ENCODE data around the gene HNRNPD.
"Not testable (repeated sequence)": the region's sequence is repeated elsewhere in the genome, so short reads cannot be mapped to it uniquely, and the experiment has no call there.

The HNRNPD gene

GRCh38 chr4:82372517-82373485 lies 990 bp downstream of the HNRNPD start:
- peak; percentile 72 for DNase-seq

GRCh38 chr4:82371497-82371896 lies 2.3 kb downstream of the HNRNPD start:
- no peak for DNase-seq

DNA sequence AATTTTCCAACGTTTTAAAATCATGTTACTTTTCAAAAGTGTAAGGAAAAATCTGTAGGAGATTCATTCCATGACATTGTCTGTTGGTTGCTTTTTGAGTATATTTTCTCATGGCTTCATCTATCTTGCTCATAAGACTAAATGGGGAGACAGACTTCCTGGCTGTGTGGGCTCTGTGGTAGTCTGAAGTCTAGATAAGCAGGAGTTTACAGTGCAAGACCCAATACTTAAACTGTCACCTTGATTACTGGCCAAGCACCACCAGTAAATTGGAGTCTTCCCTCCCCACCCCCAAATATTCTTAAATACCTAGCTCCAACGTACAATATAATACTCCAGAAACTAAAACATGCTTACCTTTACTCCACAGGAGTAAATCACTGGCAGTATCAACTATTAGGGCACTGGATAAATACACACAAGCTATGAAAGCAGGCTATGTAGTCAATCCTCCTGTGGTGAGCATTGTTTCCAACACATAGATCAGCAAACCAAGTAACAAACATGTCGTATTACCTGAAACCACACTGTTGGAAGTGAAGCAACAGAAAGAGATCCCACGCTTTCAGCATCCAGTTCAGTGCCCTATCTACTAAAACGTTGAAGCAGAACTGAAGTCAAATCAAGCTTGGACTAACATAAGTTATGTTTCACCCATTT lies 6.2 kb downstream of the HNRNPD start:
- DNase-seq: no peak

DNA sequence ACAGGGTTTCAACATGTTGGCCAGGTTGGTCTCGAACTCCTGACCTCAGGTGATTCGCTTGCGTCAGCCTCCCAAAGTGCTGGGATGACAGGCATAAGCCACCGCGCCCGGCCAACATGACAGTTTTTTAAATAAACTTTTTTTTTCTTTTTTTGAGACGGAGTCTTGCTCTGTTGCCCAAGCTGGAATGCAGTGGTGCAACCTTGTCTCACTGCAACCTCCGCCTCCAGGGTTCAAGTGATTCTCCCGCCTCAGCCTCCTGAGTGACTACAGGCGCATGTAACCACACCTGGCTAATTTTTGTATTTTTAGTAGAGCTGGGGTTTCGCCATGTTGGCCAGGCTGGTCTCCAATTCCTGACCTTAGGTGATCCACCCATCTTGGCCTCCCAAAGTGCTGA lies 7.4 kb downstream of the HNRNPD start:
- not testable (repeated sequence) for DNase-seq

DNA sequence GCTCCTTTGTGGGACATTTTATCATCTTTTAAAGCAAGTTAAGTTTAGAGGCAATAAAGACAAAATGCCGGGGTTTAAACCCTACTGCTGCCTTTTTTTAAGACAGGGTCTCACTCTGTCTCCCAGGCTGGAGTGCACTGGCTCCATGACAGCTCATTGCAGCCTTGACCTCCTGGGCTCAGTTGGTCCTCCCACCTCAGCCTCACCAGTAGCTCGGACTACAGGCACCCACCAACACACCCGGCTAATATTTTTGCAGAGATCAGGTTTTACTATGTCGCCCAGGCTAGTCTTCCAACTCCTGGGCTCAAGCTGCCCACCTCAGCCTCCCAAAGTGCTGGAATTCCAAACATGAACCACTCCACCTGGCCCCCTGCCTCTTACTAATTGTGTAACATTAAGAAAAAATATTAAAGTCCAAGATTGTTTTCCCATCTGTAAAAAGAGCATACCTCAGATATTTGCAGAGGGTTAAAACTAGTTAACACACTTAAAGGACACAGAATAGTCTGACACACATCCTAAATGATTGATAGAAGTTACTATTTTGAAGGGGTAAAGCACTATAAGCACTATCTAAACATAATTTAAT lies 9.8 kb downstream of the HNRNPD start:
- no peak for DNase-seq

- no peak for DNase-seq
Measured at GRCh38 chr4:82362565-82362964, 11.2 kb downstream of the HNRNPD start.

DNA sequence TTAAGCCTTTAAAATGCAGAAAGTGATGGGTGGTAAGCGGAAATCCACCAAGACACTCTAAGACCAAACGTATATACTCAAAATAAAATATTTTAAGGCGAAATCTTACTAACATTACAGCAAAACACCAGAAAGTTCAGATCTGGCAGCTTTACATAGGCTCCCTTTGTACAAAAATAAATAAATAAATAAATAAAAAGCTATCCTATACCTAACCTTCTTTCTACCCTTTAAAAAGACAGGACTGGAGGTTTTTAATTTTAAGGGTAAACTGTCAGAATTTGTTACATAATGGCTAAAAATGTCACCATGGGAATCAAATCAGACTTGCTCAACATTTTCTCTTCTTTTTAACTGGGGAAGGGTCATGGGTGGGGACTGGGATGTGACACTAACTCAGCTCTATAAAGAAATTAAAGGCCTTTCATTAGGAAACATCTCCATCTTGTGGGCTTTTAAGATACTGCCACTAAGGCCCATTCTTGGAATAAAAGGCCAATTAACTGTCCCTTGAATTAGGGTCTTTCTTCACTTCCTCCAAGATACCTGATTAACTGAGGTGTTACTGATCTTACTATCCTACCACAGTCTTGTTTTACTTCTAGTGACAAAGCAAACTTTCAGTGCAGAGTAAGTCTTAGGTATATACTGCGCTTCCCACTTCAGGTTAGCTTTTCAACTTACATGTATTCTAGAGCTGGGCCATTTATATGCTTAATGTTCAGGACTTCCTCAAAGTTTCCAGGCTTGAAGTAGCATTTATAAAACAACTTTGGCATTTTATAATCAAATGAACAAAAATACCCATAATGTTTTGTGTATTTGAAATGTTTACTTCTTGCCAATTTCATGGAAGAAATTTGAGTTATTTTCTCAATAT lies 13.3 kb downstream of the HNRNPD start:
- DNase-seq: no peak

DNA sequence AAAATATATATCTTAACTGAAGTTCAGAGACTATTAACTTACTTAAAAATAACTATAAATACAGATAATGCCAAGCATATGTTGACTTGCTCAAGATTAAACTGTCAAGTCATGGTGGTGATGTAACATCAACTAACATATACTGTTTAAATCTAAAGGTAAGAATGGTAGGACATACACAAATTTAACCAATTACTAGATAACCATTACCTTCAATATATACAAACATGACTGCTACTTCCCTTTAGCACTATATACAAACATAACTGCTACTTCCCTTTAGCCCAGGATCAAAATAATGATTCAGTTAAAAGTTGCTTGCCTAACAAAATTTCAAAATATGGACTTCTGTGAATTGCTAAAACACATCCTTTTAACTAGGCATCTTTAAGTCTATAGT lies 14.9 kb downstream of the HNRNPD start:
- DNase-seq: no peak

DNA sequence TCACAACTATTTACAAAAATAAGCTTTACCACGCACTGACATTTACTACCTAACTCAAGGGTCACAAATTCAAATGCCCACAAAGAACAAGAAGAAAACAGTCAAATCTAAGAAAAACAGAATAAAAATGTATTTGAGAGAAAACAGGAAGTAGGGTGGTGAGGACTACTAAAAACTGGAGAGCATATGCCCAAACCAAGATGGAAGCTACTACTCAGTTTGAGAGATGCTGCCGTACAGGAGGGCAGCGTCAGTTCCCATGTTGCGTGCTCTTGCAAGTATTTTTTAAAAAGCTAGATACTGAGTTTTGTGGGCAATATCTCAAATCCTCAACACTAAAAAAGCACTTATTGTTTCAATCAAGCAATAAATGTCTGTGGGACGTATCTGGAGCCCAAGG lies 16.2 kb downstream of the HNRNPD start:
- DNase-seq: no peak

DNA sequence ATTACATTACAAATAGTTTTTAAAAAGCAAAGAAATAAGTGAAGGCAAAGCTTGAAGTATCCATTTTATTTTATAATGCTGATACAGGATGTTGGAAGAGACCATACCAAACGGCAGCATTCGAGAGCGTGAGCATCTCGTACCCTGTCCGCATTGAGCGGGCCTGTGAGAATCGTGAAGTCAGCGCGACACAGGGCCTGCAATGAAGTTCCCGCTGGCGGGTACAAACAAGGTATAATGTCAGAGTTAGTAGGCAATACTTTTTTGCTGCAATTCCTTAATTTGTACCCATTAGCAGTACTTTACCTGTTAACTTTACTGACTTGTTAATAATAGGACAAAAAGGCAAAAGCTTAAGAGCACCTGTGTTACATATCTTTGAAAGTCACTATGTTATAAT lies 19.0 kb downstream of the HNRNPD start:
- no peak for DNase-seq

DNA sequence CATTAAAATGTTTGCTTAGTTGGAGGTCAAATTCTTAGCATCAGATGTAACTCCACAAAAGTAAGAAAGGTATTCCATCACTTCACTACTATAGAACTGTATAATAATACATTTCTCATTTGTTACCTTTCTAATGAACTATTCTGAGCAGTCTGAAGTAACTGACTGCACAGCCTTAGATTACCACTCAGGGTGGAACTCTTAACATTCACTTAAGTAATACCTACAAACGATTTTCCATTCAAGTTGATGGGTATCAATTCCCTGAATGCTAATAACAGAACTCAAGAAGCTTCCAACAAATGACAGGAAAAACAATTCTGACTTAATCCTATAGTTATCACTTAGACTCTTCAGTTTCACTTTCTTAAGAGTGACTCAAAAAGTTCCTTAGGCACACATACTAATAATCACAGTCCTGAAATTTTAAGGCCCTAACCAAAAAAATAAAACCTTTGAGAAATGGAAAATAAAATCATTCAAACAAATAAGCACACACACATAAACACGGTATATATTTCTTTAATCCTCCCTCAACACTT lies 20.9 kb downstream of the HNRNPD start:
- no peak for DNase-seq

DNA sequence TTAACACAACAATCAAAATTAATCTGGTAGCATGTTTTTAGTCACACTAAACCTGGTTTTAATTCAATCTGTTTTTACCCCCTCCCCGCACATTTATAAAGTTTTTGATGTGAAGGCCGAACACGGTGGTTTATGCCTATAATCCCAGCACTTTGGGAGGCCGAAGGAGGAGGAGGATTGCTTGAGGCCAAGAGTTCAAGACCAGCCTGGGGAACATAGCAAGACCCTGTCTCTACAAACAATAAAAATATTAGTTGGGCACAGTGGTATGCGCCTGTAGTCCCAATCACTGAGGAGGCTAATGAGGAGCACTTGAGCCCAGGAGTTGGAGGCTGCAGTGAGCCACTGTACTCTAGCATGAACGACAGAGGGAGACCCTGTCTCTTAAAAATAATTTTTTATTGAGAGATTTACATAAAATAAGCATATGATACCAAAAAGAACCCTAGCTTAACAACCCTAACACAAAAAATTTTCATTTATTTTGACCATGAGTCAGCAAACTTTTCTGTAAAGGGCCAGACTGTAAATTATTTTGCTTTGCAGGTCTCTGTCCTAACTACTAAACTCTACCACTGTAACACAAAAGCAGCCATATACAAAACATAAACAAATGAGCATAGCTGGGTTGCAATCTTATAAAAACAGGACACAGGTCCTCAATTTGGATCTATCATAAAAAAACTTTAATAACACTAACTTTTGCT lies 21.5 kb downstream of the HNRNPD start:
- DNase-seq: no peak

- no peak for DNase-seq
Measured at GRCh38 chr4:82346126-82346525, 27.7 kb downstream of the HNRNPD start.

DNA sequence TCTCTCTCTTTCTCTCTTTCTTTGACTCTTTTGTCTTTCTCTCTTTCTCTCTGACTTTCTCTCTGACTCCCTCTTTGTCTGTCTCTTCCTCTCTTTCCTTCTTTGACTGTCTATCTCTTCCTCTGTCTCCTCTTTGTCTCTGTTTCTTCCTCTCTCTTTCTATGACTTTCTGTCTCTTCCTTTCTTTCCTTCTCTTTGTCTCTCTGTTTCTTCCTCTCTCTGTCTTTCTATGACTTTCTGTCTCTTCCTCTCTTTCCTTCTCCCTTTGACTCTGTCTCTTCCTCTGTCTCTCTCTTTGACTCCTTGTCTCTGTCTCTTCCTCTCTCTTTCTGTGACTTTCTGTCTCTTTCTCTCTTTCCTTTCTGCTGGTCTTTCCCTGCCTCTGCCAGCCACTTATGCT lies 38.7 kb downstream of the HNRNPD start:
- no peak for DNase-seq

GRCh38 chr4:82333641-82334040 lies 40.1 kb downstream of the HNRNPD start:
- DNase-seq: not testable (repeated sequence)

DNA sequence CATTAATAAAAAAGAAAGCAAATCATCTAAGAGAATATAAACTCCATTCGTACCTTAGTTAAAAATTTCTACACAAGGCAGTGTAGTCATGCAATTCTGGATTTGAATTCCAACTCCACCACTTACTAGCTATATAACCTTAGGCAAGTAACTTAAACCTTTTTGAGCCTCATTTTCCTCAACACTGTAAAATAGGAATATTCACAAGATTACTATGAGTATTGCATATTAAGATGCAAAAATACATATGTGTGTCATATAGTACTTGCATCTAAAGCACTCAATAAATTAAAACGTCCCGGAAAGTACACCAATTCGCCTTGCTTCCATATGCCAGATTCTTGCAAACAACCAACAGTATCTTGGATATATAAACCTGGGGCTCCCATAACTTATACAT lies 42.0 kb downstream of the HNRNPD start:
- DNase-seq: no peak

GRCh38 chr4:82320351-82320750 lies 53.4 kb downstream of the HNRNPD start:
- DNase-seq: no peak

DNA sequence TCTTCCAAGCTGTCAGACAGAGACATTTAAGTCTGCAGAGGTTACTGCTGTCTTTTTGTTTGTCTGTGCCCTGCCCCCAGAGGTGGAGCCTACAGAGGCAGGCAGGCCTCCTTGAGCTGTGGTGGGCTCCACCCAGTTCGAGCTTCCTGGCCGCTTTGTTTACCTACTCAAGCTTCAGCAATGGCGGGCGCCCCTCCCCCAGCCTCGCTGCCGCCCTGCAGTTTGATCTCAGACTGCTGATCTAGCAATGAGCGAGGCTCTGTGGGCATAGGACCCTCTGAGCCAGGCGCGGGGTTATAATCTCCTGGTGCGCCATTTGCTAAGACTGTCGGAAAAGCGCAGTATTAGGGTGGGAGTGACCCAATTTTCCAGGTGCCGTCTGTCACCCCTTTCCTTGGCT lies 70.7 kb downstream of the HNRNPD start:
- DNase-seq: not testable (repeated sequence)

Measured in fibroblast of skin of abdomen (primary cell).